GM23338 (cell line): ENCODE measurements around the gene PHYKPL.
A peak's percentile ranks its signal among the peaks of the same experiment; 100 is the strongest.

ENCODE experiments used
- CREB1 ChIP-seq: fragments of 250-450 bp; sonication (Bioruptor Pico); IDR thresholded peaks from 2 replicates; pipeline ENCODE4 v1.5.0; 2020; ENCODE audit warnings: low read depth, mild to moderate bottlenecking, moderate library complexity
- ETS1 ChIP-seq: IDR thresholded peaks from 2 replicates; pipeline ENCODE4 v1.6.1; 2016; ENCODE audit warnings: antibody characterized with exemption
- EZH2 ChIP-seq: fragments of 200-600 bp; sonication (generic); IDR thresholded peaks from one replicate; pipeline ENCODE4 v1.8.0; 2017; ENCODE audit warnings: antibody characterized with exemption, mild to moderate bottlenecking, low read depth; ENCODE audit not compliant: unreplicated experiment
- EZH2phosphoT487 ChIP-seq: fragments of 200-600 bp; sonication (generic); IDR thresholded peaks from one replicate; pipeline ENCODE4 v1.8.1; 2018; ENCODE audit warnings: antibody characterized with exemption; ENCODE audit not compliant: unreplicated experiment
- JUNB ChIP-seq: IDR thresholded peaks from one replicate; pipeline ENCODE4 v1.6.1; 2016; ENCODE audit warnings: antibody characterized with exemption; ENCODE audit not compliant: unreplicated experiment
- NANOG ChIP-seq: IDR thresholded peaks from 2 replicates; pipeline ENCODE4 v1.6.1; 2016; ENCODE audit warnings: antibody characterized with exemption, borderline replicate concordance
- POLR2AphosphoS5 ChIP-seq: IDR thresholded peaks from 2 replicates; pipeline ENCODE4 v1.6.1; 2016; ENCODE audit warnings: antibody characterized with exemption, low read depth
- REST ChIP-seq: IDR thresholded peaks from one replicate; pipeline ENCODE4 v1.6.1; 2018; ENCODE audit warnings: antibody characterized with exemption; ENCODE audit not compliant: unreplicated experiment
- STAT1 ChIP-seq: IDR thresholded peaks from one replicate; pipeline ENCODE4 v1.6.1; 2016; ENCODE audit warnings: antibody characterized with exemption; ENCODE audit not compliant: unreplicated experiment
- ZNF114 ChIP-seq: fragments of 250-450 bp; sonication (Bioruptor Pico); IDR thresholded peaks from 2 replicates; pipeline ENCODE4 v1.5.0; 2020; ENCODE audit warnings: mild to moderate bottlenecking, moderate library complexity
- TF ChIP-seq, protein P1 (sequence below), 2 experiments: fragments of 200-600 bp in 1 of 2; sonication (generic) in 1 of 2; conservative IDR thresholded peaks; 2 replicates each; pipeline versions ENCODE4 v1.5.1 to v1.6.1; 2016 to 2017; ENCODE audit warnings: antibody characterized with exemption in 2 of 2, low read depth in 2 of 2, mild to moderate bottlenecking in 2 of 2, moderate library complexity in 1 of 2

DNA sequence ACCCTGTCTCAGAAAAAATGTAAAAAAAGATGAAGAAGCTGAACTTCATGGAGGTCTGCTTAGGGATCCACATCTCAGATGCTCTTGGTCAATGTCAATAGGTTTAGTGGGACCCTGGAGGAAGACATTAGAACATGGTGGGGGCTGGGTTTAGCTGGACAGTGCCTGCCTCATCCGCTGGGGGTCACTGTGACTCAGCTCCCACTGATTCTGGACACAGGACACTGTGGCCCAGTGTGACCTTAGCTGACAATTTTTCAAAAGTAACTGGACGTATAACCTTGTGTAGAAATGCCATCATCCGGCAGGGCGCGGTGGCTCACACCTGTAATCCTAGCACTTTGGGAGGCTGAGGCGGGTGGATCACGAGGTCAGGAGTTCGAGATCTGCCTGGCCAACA is 35.6 kb downstream of the PHYKPL start:
- TF ChIP-seq, protein P1, sequence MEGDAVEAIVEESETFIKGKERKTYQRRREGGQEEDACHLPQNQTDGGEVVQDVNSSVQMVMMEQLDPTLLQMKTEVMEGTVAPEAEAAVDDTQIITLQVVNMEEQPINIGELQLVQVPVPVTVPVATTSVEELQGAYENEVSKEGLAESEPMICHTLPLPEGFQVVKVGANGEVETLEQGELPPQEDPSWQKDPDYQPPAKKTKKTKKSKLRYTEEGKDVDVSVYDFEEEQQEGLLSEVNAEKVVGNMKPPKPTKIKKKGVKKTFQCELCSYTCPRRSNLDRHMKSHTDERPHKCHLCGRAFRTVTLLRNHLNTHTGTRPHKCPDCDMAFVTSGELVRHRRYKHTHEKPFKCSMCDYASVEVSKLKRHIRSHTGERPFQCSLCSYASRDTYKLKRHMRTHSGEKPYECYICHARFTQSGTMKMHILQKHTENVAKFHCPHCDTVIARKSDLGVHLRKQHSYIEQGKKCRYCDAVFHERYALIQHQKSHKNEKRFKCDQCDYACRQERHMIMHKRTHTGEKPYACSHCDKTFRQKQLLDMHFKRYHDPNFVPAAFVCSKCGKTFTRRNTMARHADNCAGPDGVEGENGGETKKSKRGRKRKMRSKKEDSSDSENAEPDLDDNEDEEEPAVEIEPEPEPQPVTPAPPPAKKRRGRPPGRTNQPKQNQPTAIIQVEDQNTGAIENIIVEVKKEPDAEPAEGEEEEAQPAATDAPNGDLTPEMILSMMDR (conservative IDR thresholded peaks at IDR 0.05; ENCODE audit: low read depth in 2 of 2): peak; percentile 72 to 79
- TF ChIP-seq POLR2AphosphoS5 (no peak), EZH2phosphoT487 (no peak), EZH2 (no peak), REST (no peak), CREB1 (no peak), ZNF114 (CRISPR knock-in tag) (no peak), ETS1 (no peak), JUNB (no peak), NANOG (no peak), STAT1 (no peak)
